PC-3 (cell line): ENCODE results near the gene GXYLT1.

Source experiments
- EZH2 ChIP-seq: fragments of 300-600 bp; sonication (generic); IDR thresholded peaks from one replicate; pipeline ENCODE4 v1.6.1; 2017; ENCODE audit warnings: antibody characterized with exemption, mild to moderate bottlenecking, low read length; ENCODE audit not compliant: unreplicated experiment
- TF ChIP-seq, protein P1 (sequence below): fragments of 300-600 bp; sonication (generic); conservative IDR thresholded peaks from 2 replicates; pipeline ENCODE4 v1.5.1; 2017; ENCODE audit warnings: antibody characterized with exemption, low read depth, mild to moderate bottlenecking, low read length

- TF ChIP-seq, protein P1, sequence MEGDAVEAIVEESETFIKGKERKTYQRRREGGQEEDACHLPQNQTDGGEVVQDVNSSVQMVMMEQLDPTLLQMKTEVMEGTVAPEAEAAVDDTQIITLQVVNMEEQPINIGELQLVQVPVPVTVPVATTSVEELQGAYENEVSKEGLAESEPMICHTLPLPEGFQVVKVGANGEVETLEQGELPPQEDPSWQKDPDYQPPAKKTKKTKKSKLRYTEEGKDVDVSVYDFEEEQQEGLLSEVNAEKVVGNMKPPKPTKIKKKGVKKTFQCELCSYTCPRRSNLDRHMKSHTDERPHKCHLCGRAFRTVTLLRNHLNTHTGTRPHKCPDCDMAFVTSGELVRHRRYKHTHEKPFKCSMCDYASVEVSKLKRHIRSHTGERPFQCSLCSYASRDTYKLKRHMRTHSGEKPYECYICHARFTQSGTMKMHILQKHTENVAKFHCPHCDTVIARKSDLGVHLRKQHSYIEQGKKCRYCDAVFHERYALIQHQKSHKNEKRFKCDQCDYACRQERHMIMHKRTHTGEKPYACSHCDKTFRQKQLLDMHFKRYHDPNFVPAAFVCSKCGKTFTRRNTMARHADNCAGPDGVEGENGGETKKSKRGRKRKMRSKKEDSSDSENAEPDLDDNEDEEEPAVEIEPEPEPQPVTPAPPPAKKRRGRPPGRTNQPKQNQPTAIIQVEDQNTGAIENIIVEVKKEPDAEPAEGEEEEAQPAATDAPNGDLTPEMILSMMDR, result no peak
- no peak for TF ChIP-seq EZH2
Observed at GRCh38 chr12:42109031-42109430, 35.6 kb downstream of the GXYLT1 start.
